ENCODE measurements around the gene KIF1B. TPM values are rescaled to one million over a fixed set of nuclear protein-coding genes. Genes with fewer than 3 reads are reported as not detected.

Gene KIF1B
- total RNA-seq, 1 experiment from 2014 or later, result 57.7 TPM

GRCh38 chr1:10328180-10328963 lies 118.0 kb downstream of the KIF1B start:
- Histone ChIP-seq H3T11ph (ENCODE audit: low read length) (no peak overlapping the region), H3K9ac (ENCODE audit: extremely low read depth, insufficient read length, low read length) (no peak overlapping the region), H3K23me2 (ENCODE audit: insufficient read length, low read depth, low read length, poor library complexity, severe bottlenecking) (no peaks in the 10 kb centered on the region), H3K23ac (ENCODE audit: insufficient read length, low read depth, low read length) (no peak overlapping the region), H2BK5ac (ENCODE audit: insufficient read length, low read length) (no peak overlapping the region), H3K4me1 (ENCODE audit: insufficient read depth, low read length) (no peaks in the 10 kb centered on the region), H2AFZ (ENCODE audit: low read length) (no peak overlapping the region), H2BK12ac (ENCODE audit: insufficient read length, low read depth, low read length) (no peak overlapping the region), H3K4me2 (ENCODE audit: insufficient read depth, insufficient read length, low read length) (no peak overlapping the region), H3K27me3 (ENCODE audit: insufficient read depth, low read length) (no peaks in the 10 kb centered on the region), H2AK5ac (ENCODE audit: insufficient read length, low read length) (no peak overlapping the region), H2BK20ac (ENCODE audit: low read depth, low read length, poor library complexity, severe bottlenecking) (no peak overlapping the region), H4K91ac (ENCODE audit: insufficient read length, low read depth, low read length) (no peak overlapping the region), H3K79me1 (ENCODE audit: insufficient read depth, low read depth, low read length, poor library complexity, severe bottlenecking) (no peaks in the 10 kb centered on the region), H3K18ac (ENCODE audit: insufficient read length, low read depth, low read length) (no peak overlapping the region), H3K79me2 (ENCODE audit: insufficient read depth, low read length) (no peaks in the 10 kb centered on the region), H4K5ac (ENCODE audit: insufficient read length, low read depth, low read length) (no peak overlapping the region), H3K9me3 (ENCODE audit: control insufficient read depth, low read depth, low read length) (no peaks in the 10 kb centered on the region), H3K4ac (ENCODE audit: low read depth, low read length) (no peak overlapping the region), H2BK120ac (ENCODE audit: low read depth, low read length, poor library complexity, severe bottlenecking) (no peak overlapping the region), H3K27ac (ENCODE audit: insufficient read length, low read depth, low read length) (no peak overlapping the region), H4K8ac (replicated peaks; ENCODE audit: insufficient read length, low read depth, low read length) (no peak overlapping the region), H4K20me1 (ENCODE audit: control insufficient read depth, insufficient read depth, insufficient read length) (no peaks in the 10 kb centered on the region), H2BK15ac (ENCODE audit: low read depth, low read length) (no peak overlapping the region), H3K56ac (ENCODE audit: insufficient read length, low read depth, low read length) (no peak overlapping the region), H3K14ac (ENCODE audit: insufficient read depth, low read length) (no peak overlapping the region)
- TF ChIP-seq, protein P1, sequence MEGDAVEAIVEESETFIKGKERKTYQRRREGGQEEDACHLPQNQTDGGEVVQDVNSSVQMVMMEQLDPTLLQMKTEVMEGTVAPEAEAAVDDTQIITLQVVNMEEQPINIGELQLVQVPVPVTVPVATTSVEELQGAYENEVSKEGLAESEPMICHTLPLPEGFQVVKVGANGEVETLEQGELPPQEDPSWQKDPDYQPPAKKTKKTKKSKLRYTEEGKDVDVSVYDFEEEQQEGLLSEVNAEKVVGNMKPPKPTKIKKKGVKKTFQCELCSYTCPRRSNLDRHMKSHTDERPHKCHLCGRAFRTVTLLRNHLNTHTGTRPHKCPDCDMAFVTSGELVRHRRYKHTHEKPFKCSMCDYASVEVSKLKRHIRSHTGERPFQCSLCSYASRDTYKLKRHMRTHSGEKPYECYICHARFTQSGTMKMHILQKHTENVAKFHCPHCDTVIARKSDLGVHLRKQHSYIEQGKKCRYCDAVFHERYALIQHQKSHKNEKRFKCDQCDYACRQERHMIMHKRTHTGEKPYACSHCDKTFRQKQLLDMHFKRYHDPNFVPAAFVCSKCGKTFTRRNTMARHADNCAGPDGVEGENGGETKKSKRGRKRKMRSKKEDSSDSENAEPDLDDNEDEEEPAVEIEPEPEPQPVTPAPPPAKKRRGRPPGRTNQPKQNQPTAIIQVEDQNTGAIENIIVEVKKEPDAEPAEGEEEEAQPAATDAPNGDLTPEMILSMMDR (conservative IDR thresholded peaks at IDR 0.05), result no peak
- no CpG with 5 or more reads among the region's 6 CpGs for WGBS (ENCODE audit: extremely low coverage, insufficient read length, low lambda C conversion rate)
- Mint-ChIP-seq H3K9me3 (no peaks in the 10 kb centered on the region), H3K36me3 (ENCODE audit: insufficient read depth in 1 of 3, low read depth in 3 of 3) (peaks cover 10 to 38% (median 33%) of the 10 kb centered on the region in 3 experiments; a peak in 6 of 7 replicates), H3K27ac (no peak overlapping the region), H3K4me3 (no peak overlapping the region), H3K4me1 (peaks cover 0 to 4% of the 10 kb centered on the region in 2 experiments; a peak in 1 of 4 replicates), H3K27me3 (ENCODE audit: low read depth) (no peaks in the 10 kb centered on the region)
- no peak for DNase-seq
